Muscle of leg (tissue), 11 donors: ENCODE results near the gene APOM. TPM values are rescaled to one million over a fixed set of nuclear protein-coding genes. Genes with fewer than 3 reads are reported as not detected.

Experiments used
- DNase-seq: peaks from one replicate; pipeline ENCODE4 v3.0.0; 2013
- H3K27ac ChIP-seq: one replicate; pipeline ENCODE4 v1.5.1; 2013; ENCODE audit warnings: mild to moderate bottlenecking, low read length, control low read depth
- H3K27me3 ChIP-seq: one replicate; pipeline ENCODE4 v1.6.1; 2013; ENCODE audit warnings: low read length; ENCODE audit not compliant: control insufficient read depth, insufficient read depth
- H3K36me3 ChIP-seq: one replicate; pipeline ENCODE4 v1.6.1; 2013; ENCODE audit warnings: low read length; ENCODE audit not compliant: control insufficient read depth, insufficient read depth
- H3K4me1 ChIP-seq: one replicate; pipeline ENCODE4 v1.6.1; 2013; ENCODE audit warnings: low read length; ENCODE audit not compliant: control insufficient read depth, insufficient read depth
- H3K4me3 ChIP-seq: one replicate; pipeline ENCODE4 v1.5.1; 2013; ENCODE audit warnings: low read length, control low read depth
- H3K9me3 ChIP-seq: replicated peaks from 2 replicates; pipeline ENCODE4 v1.6.1; 2013; ENCODE audit warnings: low read depth, low read length; ENCODE audit not compliant: control insufficient read depth
- WGBS: methylation state at CpG from one replicate; pipeline ENCODE4 v1.1.5; 2013; ENCODE audit warnings: missing lambda C conversion rate; ENCODE audit not compliant: insufficient coverage; 5-methylcytosine and 5-hydroxymethylcytosine counted together
- polyA plus RNA-seq, 8 donors: library from polyadenylated mRNA; unstranded; fragments of 120-200 nt; gene quantifications; one replicate each; pipeline versions ENCODE4 v1.2.1 to v1.2.3, GENCODE V29; 2013; ENCODE audit warnings: inconsistent platforms in 1 of 8, low replicate concordance in 1 of 8; ENCODE audit not compliant: insufficient read length in 8 of 8, insufficient read depth in 1 of 8
- total RNA-seq: library from RNA; stranded (reverse); fragments of 120-200 nt; gene quantifications from one replicate; pipeline ENCODE4 v1.2.4, GENCODE V29; 2013

APOM gene
- total and polyA plus RNA-seq, 9 donors = 2.6 to 8.5 (median 4.1) TPM

DNA sequence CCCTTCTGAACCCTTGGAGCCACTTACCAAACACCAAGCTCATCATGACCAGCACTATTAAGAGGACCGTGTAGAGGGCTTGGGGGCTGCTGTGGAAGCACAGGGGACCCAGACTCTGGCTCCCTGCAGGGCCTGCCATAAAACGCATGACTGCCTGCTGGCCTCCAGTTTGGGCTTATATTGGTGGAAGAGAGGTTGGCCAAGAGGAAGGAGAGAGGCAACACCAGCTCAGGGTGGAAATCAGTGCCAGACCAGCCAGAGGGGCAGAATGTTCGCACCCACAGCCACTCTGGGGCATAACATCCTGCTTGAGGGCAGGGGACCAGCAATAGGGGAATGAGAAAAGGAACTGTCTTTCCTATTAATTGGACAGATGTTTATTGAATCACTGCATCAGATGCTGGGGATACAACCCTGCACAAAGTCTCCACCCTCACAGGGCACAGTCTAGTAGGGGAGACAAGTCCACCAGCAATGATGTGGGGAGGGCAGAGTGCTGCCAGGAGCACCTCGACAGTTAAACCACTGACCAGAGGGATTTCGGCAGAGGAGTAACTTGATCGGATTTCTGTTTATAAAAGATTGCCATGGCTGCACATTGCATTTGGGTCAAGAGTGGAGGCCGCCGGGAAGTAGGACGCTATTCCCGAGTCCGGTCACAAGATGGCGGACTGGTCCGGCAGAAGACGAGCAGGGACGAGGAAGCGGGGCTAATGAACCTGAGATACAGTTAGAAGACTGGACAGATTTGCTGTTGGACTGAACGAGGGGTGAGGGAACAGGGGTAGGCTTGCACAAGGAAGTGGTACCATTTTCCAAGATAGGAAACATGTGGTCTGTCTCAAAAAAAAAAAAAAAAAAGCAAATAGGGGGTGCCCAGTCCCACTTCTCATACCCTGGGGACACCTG, 24.8 kb downstream of the APOM start, which contains the start of gene LY6G5C:
TSS of gene LY6G5C (minus strand) at position 842 of the 909 bp plus-strand sequence. CDS start at position 148, 694 bp downstream.
- Histone ChIP-seq H3K27me3 (peaks cover 12% of the 10 kb centered on the region), H3K4me1 (peaks cover 27% of the 10 kb centered on the region), H3K4me3 (peak within 1 kb of the TSS; percentile 54), H3K27ac (peak within 1 kb of the TSS; percentile 59), H3K9me3 (no peaks in the 10 kb centered on the region), H3K36me3 (peaks cover 3% of the 10 kb centered on the region)
- 3% methylated on average over 15 of the region's 17 CpGs for WGBS
- peak; percentile 93 for DNase-seq

DNA sequence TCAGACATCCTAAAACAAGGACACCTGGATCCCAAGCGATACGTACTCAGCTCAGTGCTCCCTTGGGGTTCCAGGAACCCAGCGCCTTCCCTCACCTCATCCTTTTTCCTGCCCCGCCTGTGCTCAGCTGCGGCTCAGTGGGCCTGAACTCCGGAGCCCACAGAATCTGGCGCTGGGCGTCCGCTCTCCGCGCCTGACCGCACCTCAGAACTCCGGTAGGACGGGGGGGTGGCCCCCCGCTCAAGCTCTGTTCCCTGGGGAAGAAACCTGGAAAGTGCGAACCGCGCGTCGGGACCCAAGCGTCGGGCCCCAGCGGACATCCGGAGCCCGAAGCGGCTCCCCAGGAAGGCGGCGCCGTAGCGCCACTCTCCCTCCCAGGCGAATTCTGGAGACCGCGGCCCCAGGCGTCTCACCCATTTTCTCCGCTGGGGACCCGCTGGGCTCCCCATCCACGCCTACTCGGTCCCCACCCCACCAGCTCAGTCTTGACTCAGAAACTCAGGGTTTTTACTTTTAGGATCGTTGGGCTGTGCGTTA, 25.5 kb downstream of the APOM start:
- WGBS = 1% methylated on average over 33 of the region's 40 CpGs
- DNase-seq = peak; percentile 44
- H3K4me3 ChIP-seq = peak overlapping the region; percentile 54
- peak overlapping the region; percentile 20 for H3K27ac ChIP-seq
- peaks cover 27% of the 10 kb centered on the region for H3K4me1 ChIP-seq
- H3K27me3 ChIP-seq = peaks cover 12% of the 10 kb centered on the region
- H3K36me3 ChIP-seq = peaks cover 10% of the 10 kb centered on the region
- H3K9me3 ChIP-seq = no peaks in the 10 kb centered on the region

DNA sequence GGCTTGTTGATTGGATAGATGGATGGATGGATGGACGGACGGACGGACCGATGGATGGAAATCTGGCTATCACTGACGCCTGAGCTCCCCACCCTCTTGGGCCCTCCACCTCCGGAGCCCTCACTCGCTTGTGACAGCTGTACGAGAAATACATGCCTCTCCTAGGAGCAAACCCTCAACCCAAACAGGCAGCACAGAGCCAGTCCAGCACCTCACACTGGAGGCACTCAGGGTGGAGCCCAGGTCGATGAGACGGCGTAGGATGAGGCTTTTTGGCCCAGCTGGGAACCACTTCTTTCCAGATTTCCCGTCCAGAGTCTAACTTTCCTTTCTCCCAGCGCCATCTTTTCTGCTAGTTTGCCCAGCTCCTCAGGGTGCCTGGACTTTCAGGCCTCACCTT, 27.9 kb downstream of the APOM start:
- Histone ChIP-seq H3K4me1 (peaks cover 27% of the 10 kb centered on the region), H3K27me3 (peaks cover 12% of the 10 kb centered on the region), H3K27ac (no peak overlapping the region), H3K36me3 (peaks cover 34% of the 10 kb centered on the region), H3K9me3 (no peaks in the 10 kb centered on the region), H3K4me3 (no peak overlapping the region)
- no peak for DNase-seq
- WGBS = 54% methylated on average over 12 of the region's 13 CpGs

DNA sequence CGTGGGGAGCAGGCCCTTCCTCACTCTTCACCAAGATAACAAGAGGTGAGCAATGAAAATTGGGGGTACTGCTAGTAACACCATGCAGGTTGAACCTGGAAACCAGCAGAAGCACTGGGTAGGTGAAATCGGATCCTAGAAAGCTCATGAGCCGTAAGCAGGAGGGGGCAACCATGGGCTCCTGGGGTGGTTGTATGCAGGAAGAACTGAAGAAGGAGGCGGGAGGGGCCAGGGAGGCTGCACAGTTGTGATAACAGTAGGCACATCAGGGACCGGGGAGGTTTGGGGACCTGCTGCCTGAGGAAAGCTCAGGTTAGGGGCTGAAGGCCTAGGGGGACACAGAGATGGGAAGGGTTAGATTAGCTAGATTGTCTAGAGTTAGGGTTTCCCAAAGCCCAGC, 30.8 kb downstream of the APOM start:
- Histone ChIP-seq H3K4me3 (no peak overlapping the region), H3K9me3 (no peaks in the 10 kb centered on the region), H3K27ac (no peak overlapping the region), H3K36me3 (peaks cover 62% of the 10 kb centered on the region), H3K27me3 (peaks cover 6% of the 10 kb centered on the region), H3K4me1 (peaks cover 15% of the 10 kb centered on the region)
- no peak for DNase-seq
- 80% methylated on average over 3 of the region's 5 CpGs for WGBS

DNA sequence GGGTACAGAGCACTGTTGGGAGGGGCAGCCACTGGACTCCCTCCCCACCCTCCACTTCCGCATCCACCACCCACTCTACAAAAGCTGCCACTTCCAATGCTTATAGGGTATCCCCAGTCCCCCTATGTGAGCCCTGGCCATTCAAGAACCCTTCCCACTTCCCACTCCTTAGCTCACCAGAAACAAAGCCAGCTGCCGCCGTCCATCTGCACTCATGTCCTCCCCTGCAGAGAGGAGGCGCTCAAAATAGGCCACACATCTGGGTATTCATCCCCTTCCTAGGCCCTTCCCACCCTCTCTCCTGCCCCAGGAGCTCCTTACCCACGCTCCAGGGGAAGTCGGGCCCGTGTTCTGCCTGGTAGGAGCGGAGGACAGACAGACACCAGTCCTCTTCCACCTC, 31.6 kb downstream of the APOM start:
- Histone ChIP-seq H3K27ac (no peak overlapping the region), H3K9me3 (no peaks in the 10 kb centered on the region), H3K4me1 (peaks cover 12% of the 10 kb centered on the region), H3K27me3 (peaks cover 1% of the 10 kb centered on the region), H3K36me3 (peaks cover 67% of the 10 kb centered on the region), H3K4me3 (no peak overlapping the region)
- DNase-seq = no peak
- WGBS = 73% methylated on average over 6 of the region's 8 CpGs

DNA sequence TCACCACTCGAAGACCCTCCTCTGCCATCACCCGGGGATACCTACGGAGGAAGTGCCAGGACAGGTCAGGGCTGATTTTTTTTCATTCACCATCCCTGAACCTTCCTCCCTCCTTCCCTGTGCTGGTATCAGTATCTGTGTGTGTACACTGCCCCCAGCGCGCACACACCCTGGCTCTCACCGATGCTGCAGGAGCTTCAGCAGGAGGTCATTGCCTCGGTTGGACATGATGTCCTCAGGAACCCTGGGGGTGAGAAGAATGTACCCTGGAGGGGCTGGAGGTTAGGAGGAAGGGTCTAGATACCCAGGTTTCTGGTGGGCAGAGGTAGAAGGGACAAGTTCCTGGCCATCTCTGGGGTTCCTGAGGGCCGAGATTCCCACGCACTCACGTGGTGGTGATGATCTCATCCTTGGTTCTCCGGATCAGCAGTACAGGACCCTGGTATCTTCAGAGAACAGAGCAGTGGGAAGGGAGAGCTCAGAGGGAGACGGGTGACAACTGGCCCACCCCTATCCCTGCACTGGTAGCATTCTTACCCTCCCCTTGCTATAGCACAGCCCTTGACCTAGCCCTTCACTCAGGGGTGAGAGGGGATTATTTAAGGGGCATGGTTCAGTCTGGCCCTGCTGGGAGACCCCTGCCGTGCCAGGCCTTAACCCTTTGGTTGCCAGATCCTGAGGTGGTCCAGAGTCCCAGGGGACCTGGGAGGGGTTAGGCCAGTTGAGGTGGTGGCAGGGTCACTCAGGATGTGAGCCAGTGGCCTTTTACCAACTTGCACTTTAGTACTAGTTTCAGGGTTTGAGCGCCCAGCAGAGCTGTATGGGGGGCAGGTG, 32.4 kb downstream of the APOM start:
- H3K36me3 ChIP-seq = peaks cover 74% of the 10 kb centered on the region
- H3K4me3 ChIP-seq = no peak overlapping the region
- H3K9me3 ChIP-seq = no peaks in the 10 kb centered on the region
- DNase-seq = no peak
- no peaks in the 10 kb centered on the region for H3K27me3 ChIP-seq
- H3K4me1 ChIP-seq = peaks cover 8% of the 10 kb centered on the region
- H3K27ac ChIP-seq = no peak overlapping the region
- WGBS = 79% methylated on average over 8 of the region's 14 CpGs

DNA sequence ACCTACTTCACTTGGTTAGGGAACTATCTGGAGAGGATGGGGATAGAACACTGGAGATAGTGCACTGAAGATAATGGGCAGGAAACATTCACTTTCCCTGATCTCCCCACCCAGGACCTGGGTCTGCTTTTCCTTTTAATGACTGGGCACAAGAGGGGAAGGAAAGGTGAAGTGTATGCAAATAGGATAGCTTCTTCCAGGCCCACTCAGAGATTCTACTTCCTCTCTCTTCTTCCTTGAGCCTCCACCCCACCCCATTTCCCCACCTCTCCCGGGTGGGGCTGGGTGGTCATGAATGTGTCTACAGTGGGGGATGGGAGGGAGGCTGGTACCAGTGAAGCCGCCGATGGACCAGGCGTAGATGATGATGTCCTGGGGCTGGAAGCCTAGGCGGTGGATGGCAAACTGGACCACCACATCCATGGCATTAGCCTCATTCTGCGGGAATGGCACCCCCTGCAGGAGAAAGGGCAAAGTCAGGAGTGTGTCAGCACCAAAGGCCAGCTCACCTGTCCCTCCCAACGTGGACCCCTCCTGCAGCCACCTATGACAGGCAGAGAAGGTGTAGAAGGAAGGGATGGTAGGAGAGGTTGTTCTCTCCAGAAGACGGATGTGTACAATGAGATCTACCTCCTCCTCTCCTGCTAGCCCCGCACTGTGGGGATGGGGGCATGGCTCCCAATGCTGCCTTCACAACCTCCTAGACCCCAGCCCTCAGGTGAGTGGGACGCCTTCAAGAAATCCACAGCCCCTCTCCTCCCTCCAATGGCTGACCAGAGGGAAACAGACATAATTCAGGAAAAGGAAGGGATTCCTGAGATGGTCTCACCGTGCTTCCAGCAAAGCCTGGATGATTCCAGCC, 33.8 kb downstream of the APOM start:
- no peak overlapping the region for H3K4me3 ChIP-seq
- H3K36me3 ChIP-seq = peaks cover 83% of the 10 kb centered on the region
- H3K27ac ChIP-seq = no peak overlapping the region
- no peaks in the 10 kb centered on the region for H3K9me3 ChIP-seq
- WGBS = 86% methylated on average over 4 of the region's 11 CpGs
- no peak for DNase-seq
- H3K4me1 ChIP-seq = no peaks in the 10 kb centered on the region
- no peaks in the 10 kb centered on the region for H3K27me3 ChIP-seq

DNA sequence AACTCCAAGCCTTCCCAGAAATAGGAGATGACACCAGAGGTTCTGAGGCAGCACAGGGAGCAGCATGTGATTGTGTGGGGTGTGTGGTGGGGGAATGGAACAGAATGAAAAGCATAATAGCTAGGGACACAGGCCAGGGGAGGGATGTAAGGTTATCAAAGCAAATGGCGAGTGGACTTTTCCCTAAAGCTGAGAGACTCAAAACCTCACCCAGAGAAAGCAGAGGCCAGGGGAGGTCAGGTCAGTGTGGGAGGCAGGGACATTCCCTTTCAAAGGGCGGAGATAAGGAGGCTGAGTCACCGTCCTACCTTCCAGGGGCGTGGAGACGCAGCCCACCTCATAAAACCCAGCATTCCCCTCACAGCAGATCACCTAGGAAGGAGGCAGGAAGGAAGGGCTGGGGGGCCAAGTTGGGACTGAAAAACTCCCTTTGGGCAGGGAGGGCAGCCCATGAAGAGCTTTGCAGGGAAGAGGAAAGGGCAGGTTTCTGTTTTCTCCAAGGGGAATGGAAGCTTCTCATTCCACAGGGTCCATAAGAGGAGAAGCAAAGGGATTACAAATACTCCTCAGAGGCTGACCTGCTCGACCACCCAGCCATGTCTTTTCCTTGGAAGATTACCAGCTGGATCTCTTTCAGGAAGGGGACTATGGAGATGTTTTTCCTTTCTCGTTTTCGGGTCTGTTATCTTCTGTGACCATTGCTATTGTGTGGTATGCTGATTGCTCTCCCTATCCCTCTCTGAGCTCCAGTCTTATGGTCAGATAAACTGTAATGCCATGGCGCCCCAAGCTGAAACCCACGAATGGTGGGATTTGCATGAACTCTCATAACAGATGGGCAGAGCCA, 34.8 kb downstream of the APOM start:
- WGBS = no CpG with 5 or more reads among the region's 10 CpGs
- H3K36me3 ChIP-seq = peaks cover 90% of the 10 kb centered on the region

DNA sequence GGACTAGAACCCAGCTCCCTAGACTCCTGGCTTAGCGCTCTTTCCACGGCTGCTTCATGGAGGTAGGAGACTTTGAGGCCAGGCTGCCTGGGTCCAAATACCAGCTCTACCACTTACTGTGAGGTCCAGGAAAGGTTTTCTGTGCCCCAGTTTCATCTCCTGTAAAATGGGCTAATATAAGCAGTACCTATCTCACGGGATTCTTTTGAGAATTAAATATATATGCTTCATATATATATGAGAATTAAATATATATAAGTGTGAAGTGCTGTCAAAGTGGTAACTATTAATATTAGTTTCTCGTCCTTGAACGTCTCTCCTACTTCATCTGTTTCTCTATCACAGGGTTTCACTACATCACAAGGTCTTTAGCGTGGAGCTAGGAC, 35.4 kb downstream of the APOM start:
- Histone ChIP-seq H3K4me1 (no peaks in the 10 kb centered on the region), H3K36me3 (peaks cover 85% of the 10 kb centered on the region), H3K27me3 (no peaks in the 10 kb centered on the region), H3K9me3 (no peaks in the 10 kb centered on the region), H3K4me3 (no peak overlapping the region), H3K27ac (no peak overlapping the region)
- DNase-seq = no peak
- WGBS = 73% methylated on average over 2 of the region's 6 CpGs

More for the DNA sequence above, 34.8 kb downstream of the APOM start:
- no peak for DNase-seq
- no peaks in the 10 kb centered on the region for H3K27me3 ChIP-seq
- no peak overlapping the region for H3K4me3 ChIP-seq
- H3K9me3 ChIP-seq = no peaks in the 10 kb centered on the region
- no peaks in the 10 kb centered on the region for H3K4me1 ChIP-seq
- H3K27ac ChIP-seq = no peak overlapping the region
